HEK293 (cell line): ENCODE results near the gene SERINC2.

Source experiments
- CTCF ChIA-PET: fragments of 350-600 bp; formaldehyde crosslinking; extraction: SDS; loops from one replicate; lab custom pipeline; 2021; ENCODE audit warnings: antibody characterized with exemption; lab: Yijun Ruan, JAX
- POLR2A ChIA-PET: fragments of 300-600 bp; formaldehyde crosslinking; extraction: SDS; loops from one replicate; lab custom pipeline; 2020; ENCODE audit warnings: antibody characterized with exemption, inconsistent platforms; lab: Yijun Ruan, JAX
- H3K27ac ChIP-seq: fragments of 200-500 bp; sonication (Bioruptor generic); 2 replicates; pipeline ENCODE4 v1.5.1; 2014; ENCODE audit warnings: low read depth, low read length, control low read depth, inconsistent platforms; ENCODE audit errors: extremely low read depth
- H3K36me3 ChIP-seq, 2 experiments: fragments of 200-500 bp in 1 of 2; sonication (Bioruptor generic) in 1 of 2; 1 replicate in 1 of 2; 2 replicates in 1 of 2; pipeline ENCODE4 v1.5.1; 2014 to 2017; ENCODE audit warnings: inconsistent platforms in 2 of 2, low read length in 2 of 2; ENCODE audit not compliant: control insufficient read depth in 2 of 2, insufficient read depth in 1 of 2
- H3K4me1 ChIP-seq: fragments of 200-500 bp; sonication (Bioruptor generic); 2 replicates; pipeline ENCODE4 v1.5.1; 2014; ENCODE audit warnings: mild to moderate bottlenecking, low read length, inconsistent platforms; ENCODE audit not compliant: control insufficient read depth, insufficient read depth
- H3K4me3 ChIP-seq: 2 replicates; pipeline ENCODE4 v1.5.1; 2011; ENCODE audit warnings: low read depth, mild to moderate bottlenecking, control low read depth, low read length, moderate library complexity
- H3K9me3 ChIP-seq: fragments of 200-500 bp; sonication (Bioruptor generic); 2 replicates; pipeline ENCODE4 v1.5.1; 2014; ENCODE audit warnings: low read depth, low read length, inconsistent platforms; ENCODE audit not compliant: control insufficient read depth, insufficient read depth
- FEZF1 ChIP-seq: fragments of 450-650 bp; formaldehyde crosslinking; IDR thresholded peaks from 2 replicates; pipeline ENCODE4 v1.5.1; 2016; ENCODE audit warnings: missing biosample characterization, missing genetic modification characterization
- INSM2 ChIP-seq: fragments of 450-650 bp; formaldehyde crosslinking; IDR thresholded peaks from 2 replicates; pipeline ENCODE4 v1.5.1; 2016; ENCODE audit warnings: missing biosample characterization, missing genetic modification characterization
- PRDM6 ChIP-seq: fragments of 450-650 bp; formaldehyde crosslinking; IDR thresholded peaks from 2 replicates; pipeline ENCODE4 v1.5.1; 2017; ENCODE audit warnings: missing biosample characterization, missing genetic modification characterization
- SP2 ChIP-seq: fragments of 450-650 bp; formaldehyde crosslinking; IDR thresholded peaks from 2 replicates; pipeline ENCODE4 v1.5.1; 2016; ENCODE audit warnings: missing biosample characterization, missing genetic modification characterization
- ZNF19 ChIP-seq: fragments of 450-650 bp; formaldehyde crosslinking; IDR thresholded peaks from 2 replicates; pipeline ENCODE4; 2016; ENCODE audit warnings: missing biosample characterization, missing genetic modification characterization, low read depth
- ZNF223 ChIP-seq: fragments of 450-650 bp; formaldehyde crosslinking; IDR thresholded peaks from 2 replicates; pipeline ENCODE4 v1.5.1; 2016; ENCODE audit warnings: missing biosample characterization, missing genetic modification characterization
- ZNF239 ChIP-seq: fragments of 450-650 bp; formaldehyde crosslinking; IDR thresholded peaks from 2 replicates; pipeline ENCODE4 v1.5.1; 2016; ENCODE audit warnings: missing biosample characterization, missing genetic modification characterization
- ZNF311 ChIP-seq: fragments of 450-650 bp; formaldehyde crosslinking; IDR thresholded peaks from 2 replicates; pipeline ENCODE4 v1.5.1; 2017; ENCODE audit warnings: missing biosample characterization, missing genetic modification characterization, borderline replicate concordance
- ZNF423 ChIP-seq: fragments of 450-650 bp; formaldehyde crosslinking; IDR thresholded peaks from 2 replicates; pipeline ENCODE4 v1.5.1; 2016; ENCODE audit warnings: missing biosample characterization, missing genetic modification characterization
- ZNF449 ChIP-seq: fragments of 450-650 bp; formaldehyde crosslinking; IDR thresholded peaks from 2 replicates; pipeline ENCODE4 v1.5.1; 2017; ENCODE audit warnings: missing biosample characterization, mild to moderate bottlenecking, missing genetic modification characterization, moderate library complexity
- ZNF561 ChIP-seq: fragments of 450-650 bp; IDR thresholded peaks from 2 replicates; pipeline ENCODE4 v1.5.1; 2018; ENCODE audit warnings: missing biosample characterization, missing genetic modification characterization, borderline replicate concordance
- ZNF677 ChIP-seq: fragments of 450-650 bp; IDR thresholded peaks from 2 replicates; pipeline ENCODE4 v1.5.0; 2018; ENCODE audit warnings: missing biosample characterization, mild to moderate bottlenecking, missing genetic modification characterization, moderate library complexity
- TF ChIP-seq, protein P1 (sequence below): fragments of 450-650 bp; formaldehyde crosslinking; IDR thresholded peaks from 2 replicates; pipeline ENCODE4 v1.5.1; 2017; ENCODE audit warnings: missing biosample characterization, missing genetic modification characterization
- TF ChIP-seq, protein P2 (sequence below): fragments of 450-650 bp; formaldehyde crosslinking; IDR thresholded peaks from 2 replicates; pipeline ENCODE4; 2016; ENCODE audit warnings: missing biosample characterization, missing genetic modification characterization

SERINC2 gene

DNA sequence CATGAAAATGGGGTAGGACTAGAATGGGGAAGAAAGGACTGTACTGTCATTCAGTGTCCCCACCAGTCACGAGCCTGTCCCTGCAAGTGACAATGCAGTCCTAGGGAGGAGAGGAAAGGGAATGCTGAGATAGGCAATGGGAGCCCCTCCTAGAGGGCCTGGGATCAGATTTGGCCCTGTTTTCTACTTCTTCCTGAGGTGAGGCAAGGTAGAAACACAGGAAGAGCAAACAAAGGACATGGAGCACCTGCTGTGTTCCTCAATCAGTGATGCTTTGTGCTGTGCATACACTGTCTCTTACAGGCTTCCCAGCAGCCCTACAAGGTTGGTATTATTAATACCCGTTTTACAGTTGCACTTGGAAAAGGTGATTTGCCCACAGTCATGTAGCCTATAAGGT is 46.2 kb upstream of the SERINC2 start:
- ChIA-PET CTCF (interaction anchor here (0.8 to 0.9 kb wide), 2 partner anchors 24 to 28 kb away, joined by 3 to 4 read pairs; no protein-coding TSS in a partner anchor), POLR2A (no interaction called here)
- peaks cover 0 to 44% of the 10 kb centered on the region in 2 experiments; a peak in 1 of 3 replicates for H3K36me3 ChIP-seq
- no peaks in the 10 kb centered on the region for H3K4me1 ChIP-seq
- H3K4me3 ChIP-seq = no peak overlapping the region
- no peak overlapping the region for H3K27ac ChIP-seq
- TF ChIP-seq ZNF19 (tag by site-specific recombination) = no peak
- no peak for TF ChIP-seq ZNF561 (tag by site-specific recombination)
- TF ChIP-seq, protein P1, sequence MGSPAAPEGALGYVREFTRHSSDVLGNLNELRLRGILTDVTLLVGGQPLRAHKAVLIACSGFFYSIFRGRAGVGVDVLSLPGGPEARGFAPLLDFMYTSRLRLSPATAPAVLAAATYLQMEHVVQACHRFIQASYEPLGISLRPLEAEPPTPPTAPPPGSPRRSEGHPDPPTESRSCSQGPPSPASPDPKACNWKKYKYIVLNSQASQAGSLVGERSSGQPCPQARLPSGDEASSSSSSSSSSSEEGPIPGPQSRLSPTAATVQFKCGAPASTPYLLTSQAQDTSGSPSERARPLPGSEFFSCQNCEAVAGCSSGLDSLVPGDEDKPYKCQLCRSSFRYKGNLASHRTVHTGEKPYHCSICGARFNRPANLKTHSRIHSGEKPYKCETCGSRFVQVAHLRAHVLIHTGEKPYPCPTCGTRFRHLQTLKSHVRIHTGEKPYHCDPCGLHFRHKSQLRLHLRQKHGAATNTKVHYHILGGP (tag by site-specific recombination) = no peak
- no peak for TF ChIP-seq ZNF677 (tag by site-specific recombination)
- TF ChIP-seq, protein P2, sequence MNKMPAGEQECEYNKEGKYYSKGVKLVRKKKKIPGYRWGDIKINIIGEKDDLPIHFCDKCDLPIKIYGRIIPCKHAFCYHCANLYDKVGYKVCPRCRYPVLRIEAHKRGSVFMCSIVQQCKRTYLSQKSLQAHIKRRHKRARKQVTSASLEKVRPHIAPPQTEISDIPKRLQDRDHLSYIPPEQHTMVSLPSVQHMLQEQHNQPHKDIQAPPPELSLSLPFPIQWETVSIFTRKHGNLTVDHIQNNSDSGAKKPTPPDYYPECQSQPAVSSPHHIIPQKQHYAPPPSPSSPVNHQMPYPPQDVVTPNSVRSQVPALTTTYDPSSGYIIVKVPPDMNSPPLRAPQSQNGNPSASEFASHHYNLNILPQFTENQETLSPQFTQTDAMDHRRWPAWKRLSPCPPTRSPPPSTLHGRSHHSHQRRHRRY (tag by site-specific recombination) = no peak
- TF ChIP-seq SP2 = no peak
- no peak for TF ChIP-seq ZNF449
- no peak for TF ChIP-seq ZNF311 (tag by site-specific recombination)
- TF ChIP-seq PRDM6 (tag by site-specific recombination) = no peak
- TF ChIP-seq ZNF423 = no peak
- H3K9me3 ChIP-seq = no peaks in the 10 kb centered on the region

- H3K36me3 ChIP-seq = peaks cover 0 to 42% of the 10 kb centered on the region in 2 experiments; a peak in 1 of 3 replicates
- no peaks in the 10 kb centered on the region for H3K4me1 ChIP-seq
- H3K27ac ChIP-seq = no peak overlapping the region
- H3K4me3 ChIP-seq = no peak overlapping the region
- ChIA-PET CTCF (interaction anchor here (0.8 to 1.6 kb wide), 2 partner anchors 26 to 185 kb away, joined by 3 to 4 read pairs; no protein-coding TSS in a partner anchor), POLR2A (no interaction called here)
- TF ChIP-seq, protein P2 (tag by site-specific recombination) = no peak
- TF ChIP-seq FEZF1 (tag by site-specific recombination) (no peak), ZNF239 (tag by site-specific recombination) (no peak), ZNF223 (tag by site-specific recombination) (no peak), INSM2 (no peak)
- H3K9me3 ChIP-seq = no peaks in the 10 kb centered on the region
Measured at GRCh38 chr1:31368611-31369107, 44.4 kb upstream of the SERINC2 start.
